IMR-90 (cell line): ENCODE measurements around the gene UBAC1. TPM values are rescaled to one million over a fixed set of nuclear protein-coding genes. Genes with fewer than 3 reads are reported as not detected.
A peak's percentile ranks its signal among the peaks of the same experiment; 100 is the strongest.

ENCODE experiments used
- ATAC-seq: fragments of 200-7000 bp; cut with Tn5 transposase; 2 replicates; pipeline ENCODE4 v1.9.1; 2020; ENCODE audit warnings: low read depth, mild to moderate bottlenecking, moderate library complexity
- BruUV-seq: library from RNA; stranded (reverse); fragments of 400-500 nt; replicated peaks from 2 replicates; lab custom pipeline; 2021; lab: Mats Ljungman, UMichigan
- CTCF ChIA-PET: fragments of 300-600 bp; formaldehyde crosslinking; extraction: SDS; loops from one replicate; lab custom pipeline; 2021; ENCODE audit warnings: antibody characterized with exemption; lab: Yijun Ruan, JAX
- POLR2A ChIA-PET: fragments of 300-600 bp; sonication (Branson Sonifier 250); formaldehyde crosslinking; loops from one replicate; lab custom pipeline; 2022; ENCODE audit warnings: antibody characterized with exemption; ENCODE audit not compliant: unreplicated experiment; lab: Charles Lee
- DNase-seq: peaks from one replicate; pipeline ENCODE4 v3.0.0; 2013
- H2AFZ ChIP-seq: replicated peaks from 2 replicates; pipeline ENCODE3; 2013; ENCODE audit warnings: low read length, mild to moderate bottlenecking; ENCODE audit not compliant: poor library complexity
- H2AK5ac ChIP-seq: 2 replicates; pipeline ENCODE4 v1.6.1; 2013; ENCODE audit warnings: low read depth, low read length, inconsistent platforms
- H2AK9ac ChIP-seq: replicated peaks from 2 replicates; pipeline ENCODE3; 2013; ENCODE audit warnings: mild to moderate bottlenecking, low read depth, low read length, moderate library complexity; ENCODE audit not compliant: poor library complexity
- H2BK120ac ChIP-seq: 2 replicates; pipeline ENCODE4 v1.6.1; 2013; ENCODE audit warnings: low read depth, low read length, inconsistent platforms
- H2BK15ac ChIP-seq: 3 replicates; pipeline ENCODE4 v1.6.1; 2013; ENCODE audit warnings: low read depth, low read length, inconsistent platforms
- H2BK20ac ChIP-seq: 2 replicates; pipeline ENCODE4 v1.6.1; 2013; ENCODE audit warnings: low read depth, mild to moderate bottlenecking, inconsistent platforms, low read length, moderate library complexity
- H2BK5ac ChIP-seq: 2 replicates; pipeline ENCODE4 v1.6.1; 2013; ENCODE audit warnings: mild to moderate bottlenecking, low read depth, low read length, inconsistent platforms; ENCODE audit not compliant: poor library complexity, severe bottlenecking
- H3K14ac ChIP-seq: replicated peaks from 2 replicates; pipeline ENCODE4 v1.6.1; 2013; ENCODE audit warnings: low read depth, low read length, inconsistent platforms
- H3K18ac ChIP-seq: 2 replicates; pipeline ENCODE4 v1.6.1; 2013; ENCODE audit warnings: low read depth, low read length, control low read depth
- H3K23ac ChIP-seq: 2 replicates; pipeline ENCODE4 v1.6.1; 2013; ENCODE audit warnings: low read depth, low read length, inconsistent platforms
- H3K27ac ChIP-seq: 2 replicates; pipeline ENCODE4 v1.5.1; 2013; ENCODE audit warnings: mild to moderate bottlenecking, control low read depth, low read length; ENCODE audit not compliant: insufficient read depth
- H3K27me3 ChIP-seq: 2 replicates; pipeline ENCODE4 v1.6.1; 2013; ENCODE audit warnings: low read length; ENCODE audit not compliant: control insufficient read depth, insufficient read depth
- H3K36me3 ChIP-seq: 2 replicates; pipeline ENCODE4 v1.6.1; 2013; ENCODE audit warnings: low read length, mixed read lengths; ENCODE audit not compliant: control insufficient read depth, insufficient read depth
- H3K4ac ChIP-seq: 2 replicates; pipeline ENCODE4 v1.6.1; 2013; ENCODE audit warnings: low read depth, low read length, inconsistent platforms
- H3K4me1 ChIP-seq: 2 replicates; pipeline ENCODE4 v1.6.1; 2013; ENCODE audit warnings: low read length, mixed read lengths; ENCODE audit not compliant: control insufficient read depth, insufficient read depth
- H3K4me2 ChIP-seq: 2 replicates; pipeline ENCODE4 v1.6.1; 2013; ENCODE audit warnings: low read depth, mild to moderate bottlenecking, control low read depth, low read length, moderate library complexity
- H3K4me3 ChIP-seq: 2 replicates; pipeline ENCODE4 v1.5.1; 2013; ENCODE audit warnings: low read depth, mild to moderate bottlenecking, control low read depth, low read length, moderate library complexity; ENCODE audit not compliant: insufficient read depth
- H3K56ac ChIP-seq: 2 replicates; pipeline ENCODE4 v1.6.1; 2013; ENCODE audit warnings: low read length, inconsistent platforms; ENCODE audit not compliant: insufficient read depth; ENCODE audit errors: extremely low read depth
- H3K79me1 ChIP-seq, 2 experiments: 2 replicates each; pipeline ENCODE4 v1.6.1; 2013; ENCODE audit warnings: low read length in 2 of 2, inconsistent platforms in 1 of 2, low read depth in 1 of 2
- H3K9ac ChIP-seq: 2 replicates; pipeline ENCODE4 v1.6.1; 2013; ENCODE audit warnings: low read depth, low read length, control low read depth
- H3K9me1 ChIP-seq: 2 replicates; pipeline ENCODE4 v1.6.1; 2013; ENCODE audit warnings: low read length, inconsistent platforms; ENCODE audit not compliant: insufficient read depth
- H3K9me3 ChIP-seq: 2 replicates; pipeline ENCODE4 v1.6.1; 2013; ENCODE audit warnings: low read length; ENCODE audit not compliant: control insufficient read depth, insufficient read depth
- H4K20me1 ChIP-seq: 2 replicates; pipeline ENCODE4 v1.6.1; 2013; ENCODE audit warnings: low read length, inconsistent platforms; ENCODE audit not compliant: insufficient read depth
- H4K5ac ChIP-seq: 2 replicates; pipeline ENCODE4 v1.6.1; 2013; ENCODE audit warnings: mild to moderate bottlenecking, low read depth, low read length, control low read depth
- H4K8ac ChIP-seq, 2 experiments: 2 replicates each; pipeline ENCODE4 v1.6.1; 2013; ENCODE audit warnings: low read depth in 2 of 2, low read length in 2 of 2, control low read depth in 1 of 2, inconsistent platforms in 1 of 2
- H4K91ac ChIP-seq: 2 replicates; pipeline ENCODE4 v1.6.1; 2013; ENCODE audit warnings: low read depth, low read length, inconsistent platforms; ENCODE audit not compliant: insufficient read depth
- BHLHE40 ChIP-seq: fragments of 150-350 bp; IDR thresholded peaks from 2 replicates; pipeline ENCODE4 v1.6.1; 2016; ENCODE audit warnings: mild to moderate bottlenecking, low read depth, low read length
- CEBPB ChIP-seq: IDR thresholded peaks from 2 replicates; pipeline ENCODE4 v1.6.1; 2012; ENCODE audit warnings: low read depth, low read length, improper control_type of control experiment
- CHD1 ChIP-seq: IDR thresholded peaks from 2 replicates; pipeline ENCODE4 v1.6.1; 2012; ENCODE audit warnings: low read depth, low read length, improper control_type of control experiment
- FOS ChIP-seq: fragments of 150-350 bp; IDR thresholded peaks from 2 replicates; pipeline ENCODE4 v1.6.1; 2016; ENCODE audit warnings: low read depth, low read length
- MAFK ChIP-seq: IDR thresholded peaks from 2 replicates; pipeline ENCODE4 v1.6.1; 2012; ENCODE audit warnings: low read depth, low read length, improper control_type of control experiment
- MXI1 ChIP-seq: IDR thresholded peaks from 2 replicates; pipeline ENCODE4 v1.6.1; 2012; ENCODE audit warnings: low read depth, mild to moderate bottlenecking, low read length, moderate library complexity, borderline replicate concordance
- NFE2L2 ChIP-seq: fragments of 150-350 bp; IDR thresholded peaks from 2 replicates; pipeline ENCODE4 v1.6.1; 2016; ENCODE audit warnings: low read depth, mild to moderate bottlenecking, low read length
- RAD21 ChIP-seq: IDR thresholded peaks from 2 replicates; pipeline ENCODE4 v1.6.1; 2012; ENCODE audit warnings: low read length, improper control_type of control experiment
- RCOR1 ChIP-seq: IDR thresholded peaks from 2 replicates; pipeline ENCODE4 v1.6.1; 2012; ENCODE audit warnings: mild to moderate bottlenecking, low read length, improper control_type of control experiment; ENCODE audit not compliant: insufficient replicate concordance
- RFX5 ChIP-seq: IDR thresholded peaks from 2 replicates; pipeline ENCODE4 v1.8.0; 2012; ENCODE audit warnings: low read depth, mild to moderate bottlenecking, low read length, moderate library complexity
- SMC3 ChIP-seq: fragments of 150-350 bp; IDR thresholded peaks from 2 replicates; pipeline ENCODE4 v1.6.1; 2016; ENCODE audit warnings: low read depth, mild to moderate bottlenecking, antibody characterized with exemption, low read length, moderate library complexity
- WGBS, 2 experiments: methylation state at CpG; one replicate each; pipeline versions ENCODE4 v1.1.5 to v1.1.7; 2013; ENCODE audit warnings: missing lambda C conversion rate in 2 of 2; ENCODE audit not compliant: insufficient read length in 1 of 2; ENCODE audit errors: extremely low coverage in 2 of 2; 5-methylcytosine and 5-hydroxymethylcytosine counted together
- dilution Hi-C: fragments of 300-500 bp; cut with HindIII; formaldehyde crosslinking; loops from one replicate; pipeline ENCODE4 v1.14.3; 2018; ENCODE audit warnings: low sequenced_read_pairs; ENCODE audit not compliant: unreplicated experiment
- in situ Hi-C: fragments of 300-500 bp; cut with MboI; formaldehyde crosslinking; loops from 3 replicates; pipeline ENCODE4 v1.14.3; 2019; ENCODE audit warnings: low sequenced_read_pairs, inconsistent platforms, mixed read lengths
- intact Hi-C: fragments of 100-400 bp; cut with micrococcal nuclease; formaldehyde crosslinking; loops from 2 replicates; pipeline ENCODE4 v1.10.0; 2022
- polyA plus RNA-seq, 3 experiments: library from polyadenylated mRNA; depleted of rRNA; stranded (reverse); fragments of >200 nt; gene quantifications; 2 replicates each; pipeline ENCODE4 v1.2.3, GENCODE V29; 2012; ENCODE audit warnings: low replicate concordance in 1 of 3
- total RNA-seq: library from RNA; depleted of rRNA; stranded (reverse); fragments of >200 nt; gene quantifications from 2 replicates; pipeline ENCODE4 v1.2.3, GENCODE V29; 2012
- TF ChIP-seq, protein P1 (sequence below): fragments of 150-350 bp; IDR thresholded peaks from 2 replicates; pipeline ENCODE4 v1.6.1; 2016; ENCODE audit warnings: low read depth, mild to moderate bottlenecking, low read length, moderate library complexity, borderline replicate concordance
- TF ChIP-seq, protein P2 (sequence below): fragments of 150-350 bp; IDR thresholded peaks from 2 replicates; pipeline ENCODE4 v1.6.1; 2017; ENCODE audit warnings: mild to moderate bottlenecking, antibody characterized with exemption, low read length, low read depth
- TF ChIP-seq, protein P3 (sequence below): conservative IDR thresholded peaks from 2 replicates; pipeline ENCODE4 v1.5.1; 2012; ENCODE audit warnings: mild to moderate bottlenecking, low read depth, low read length, improper control_type of control experiment

Gene UBAC1
- total and polyA plus RNA-seq, 2 of the 4 experiments (the other 2 are of a cell fraction), result 25.3 to 33.9 TPM

GRCh38 chr9:135930446-135931345, 30.5 kb downstream of the UBAC1 start:
- Histone ChIP-seq H3K79me1 (peaks cover 0 to 8% of the 10 kb centered on the region in 2 experiments; a peak in 1 of 4 replicates), H3K36me3 (peaks cover 33% of the 10 kb centered on the region), H2AFZ (no peak overlapping the region), H3K27me3 (no peaks in the 10 kb centered on the region), H4K91ac (no peak overlapping the region), H3K14ac (no peak overlapping the region), H3K4me2 (no peak overlapping the region), H2BK15ac (no peak overlapping the region), H4K20me1 (peaks cover 8% of the 10 kb centered on the region), H4K5ac (no peak overlapping the region), H2AK5ac (no peak overlapping the region), H3K4me1 (no peaks in the 10 kb centered on the region), H3K9ac (no peak overlapping the region), H3K9me3 (no peaks in the 10 kb centered on the region), H4K8ac (no peak overlapping the region), H3K18ac (no peak overlapping the region), H2BK5ac (no peak overlapping the region), H3K4ac (no peak overlapping the region), H3K9me1 (peaks cover 5% of the 10 kb centered on the region; the same call in 1 of the 2 replicates), H3K4me3 (no peak overlapping the region), H3K27ac (no peak overlapping the region), H2AK9ac (peak overlapping the region; percentile 65), H2BK20ac (no peak overlapping the region), H3K56ac (no peak overlapping the region), H3K23ac (no peak overlapping the region), H2BK120ac (no peak overlapping the region)
- WGBS, 2 experiments, result 86% methylated on average over 15 of the region's 33 CpGs; no CpG with 5 or more reads in 1 of the 2 experiments
- ATAC-seq, result no peak
- no peak for DNase-seq
- ChIA-PET POLR2A (no interaction called here), CTCF (no interaction called here)
- BruUV-seq, result no TSS peak
- no peak for TF ChIP-seq RAD21
- no peak for TF ChIP-seq NFE2L2
- no peak for TF ChIP-seq FOS
- no peak for TF ChIP-seq CHD1
- TF ChIP-seq BHLHE40, result no peak
- no peak for TF ChIP-seq CEBPB
- TF ChIP-seq, protein P1, sequence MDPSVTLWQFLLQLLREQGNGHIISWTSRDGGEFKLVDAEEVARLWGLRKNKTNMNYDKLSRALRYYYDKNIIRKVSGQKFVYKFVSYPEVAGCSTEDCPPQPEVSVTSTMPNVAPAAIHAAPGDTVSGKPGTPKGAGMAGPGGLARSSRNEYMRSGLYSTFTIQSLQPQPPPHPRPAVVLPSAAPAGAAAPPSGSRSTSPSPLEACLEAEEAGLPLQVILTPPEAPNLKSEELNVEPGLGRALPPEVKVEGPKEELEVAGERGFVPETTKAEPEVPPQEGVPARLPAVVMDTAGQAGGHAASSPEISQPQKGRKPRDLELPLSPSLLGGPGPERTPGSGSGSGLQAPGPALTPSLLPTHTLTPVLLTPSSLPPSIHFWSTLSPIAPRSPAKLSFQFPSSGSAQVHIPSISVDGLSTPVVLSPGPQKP, result no peak
- no peak for TF ChIP-seq RCOR1
- no peak for TF ChIP-seq SMC3
- TF ChIP-seq, protein P2, sequence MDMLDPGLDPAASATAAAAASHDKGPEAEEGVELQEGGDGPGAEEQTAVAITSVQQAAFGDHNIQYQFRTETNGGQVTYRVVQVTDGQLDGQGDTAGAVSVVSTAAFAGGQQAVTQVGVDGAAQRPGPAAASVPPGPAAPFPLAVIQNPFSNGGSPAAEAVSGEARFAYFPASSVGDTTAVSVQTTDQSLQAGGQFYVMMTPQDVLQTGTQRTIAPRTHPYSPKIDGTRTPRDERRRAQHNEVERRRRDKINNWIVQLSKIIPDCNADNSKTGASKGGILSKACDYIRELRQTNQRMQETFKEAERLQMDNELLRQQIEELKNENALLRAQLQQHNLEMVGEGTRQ, result no peak
- no peak for TF ChIP-seq MXI1
- TF ChIP-seq MAFK, result no peak
- TF ChIP-seq RFX5, result no peak
- TF ChIP-seq, protein P3, sequence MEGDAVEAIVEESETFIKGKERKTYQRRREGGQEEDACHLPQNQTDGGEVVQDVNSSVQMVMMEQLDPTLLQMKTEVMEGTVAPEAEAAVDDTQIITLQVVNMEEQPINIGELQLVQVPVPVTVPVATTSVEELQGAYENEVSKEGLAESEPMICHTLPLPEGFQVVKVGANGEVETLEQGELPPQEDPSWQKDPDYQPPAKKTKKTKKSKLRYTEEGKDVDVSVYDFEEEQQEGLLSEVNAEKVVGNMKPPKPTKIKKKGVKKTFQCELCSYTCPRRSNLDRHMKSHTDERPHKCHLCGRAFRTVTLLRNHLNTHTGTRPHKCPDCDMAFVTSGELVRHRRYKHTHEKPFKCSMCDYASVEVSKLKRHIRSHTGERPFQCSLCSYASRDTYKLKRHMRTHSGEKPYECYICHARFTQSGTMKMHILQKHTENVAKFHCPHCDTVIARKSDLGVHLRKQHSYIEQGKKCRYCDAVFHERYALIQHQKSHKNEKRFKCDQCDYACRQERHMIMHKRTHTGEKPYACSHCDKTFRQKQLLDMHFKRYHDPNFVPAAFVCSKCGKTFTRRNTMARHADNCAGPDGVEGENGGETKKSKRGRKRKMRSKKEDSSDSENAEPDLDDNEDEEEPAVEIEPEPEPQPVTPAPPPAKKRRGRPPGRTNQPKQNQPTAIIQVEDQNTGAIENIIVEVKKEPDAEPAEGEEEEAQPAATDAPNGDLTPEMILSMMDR, result no peak
- in situ Hi-C loops, result loop anchor here (25.0 kb wide), 1 partner anchor 318 kb away; a partner anchor contains a TSS
- dilution Hi-C loops, result no loop called here
- intact Hi-C loops, result no loop called here
